SK-N-SH treated with all-trans-retinoic acid at 6 μM for 48 hours (cell line): ENCODE measurements around the gene RPS6KA4.

ENCODE experiments used
- ATAC-seq: fragments of 200-7000 bp; cut with Tn5 transposase; 3 replicates; pipeline ENCODE4 v1.9.1; 2020; ENCODE audit warnings: mild to moderate bottlenecking, moderate library complexity
- ARNTL ChIP-seq: fragments of 450-650 bp; formaldehyde crosslinking; IDR thresholded peaks from 2 replicates; pipeline ENCODE4 v1.5.0; 2020; ENCODE audit warnings: low read depth, mild to moderate bottlenecking, moderate library complexity, borderline replicate concordance
- BACH2 ChIP-seq: fragments of 250-450 bp; sonication (Bioruptor Pico); IDR thresholded peaks from 2 replicates; pipeline ENCODE4 v1.9.0; 2021; ENCODE audit warnings: mild to moderate bottlenecking, borderline replicate concordance
- CREB5 ChIP-seq: fragments of 250-450 bp; sonication (Bioruptor Pico); IDR thresholded peaks from 2 replicates; pipeline ENCODE4 v1.5.1; 2020; ENCODE audit warnings: low read depth, mild to moderate bottlenecking, moderate library complexity
- CSDC2 ChIP-seq: fragments of 250-450 bp; sonication (Bioruptor Pico); IDR thresholded peaks from 2 replicates; pipeline ENCODE4 v1.5.0; 2020; ENCODE audit warnings: mild to moderate bottlenecking, moderate library complexity
- CSRNP3 ChIP-seq: fragments of 250-450 bp; sonication (Bioruptor Pico); IDR thresholded peaks from 2 replicates; pipeline ENCODE4 v1.5.1; 2021; ENCODE audit warnings: mild to moderate bottlenecking, moderate library complexity
- ESRRG ChIP-seq: fragments of 250-450 bp; sonication (Bioruptor Pico); IDR thresholded peaks from 2 replicates; pipeline ENCODE4 v1.6.1; 2021; ENCODE audit warnings: mild to moderate bottlenecking
- GLIS3 ChIP-seq: fragments of 250-450 bp; sonication (Bioruptor Pico); IDR thresholded peaks from 2 replicates; pipeline ENCODE4 v1.5.0; 2020; ENCODE audit warnings: mild to moderate bottlenecking, moderate library complexity
- ISL1 ChIP-seq: fragments of 250-450 bp; sonication (Bioruptor Pico); IDR thresholded peaks from 2 replicates; pipeline ENCODE4 v2.1.2; 2022; ENCODE audit warnings: mild to moderate bottlenecking, moderate library complexity
- OSR1 ChIP-seq: fragments of 250-450 bp; sonication (Bioruptor Pico); IDR thresholded peaks from 2 replicates; pipeline ENCODE4 v1.8.0; 2022; ENCODE audit warnings: moderate library complexity, mild to moderate bottlenecking, inconsistent platforms
- PATZ1 ChIP-seq: fragments of 250-450 bp; sonication (Bioruptor Pico); IDR thresholded peaks from 2 replicates; pipeline ENCODE4 v1.8.0; 2020; ENCODE audit warnings: mild to moderate bottlenecking, moderate library complexity, borderline replicate concordance
- POU6F1 ChIP-seq: fragments of 250-450 bp; sonication (Bioruptor Pico); IDR thresholded peaks from 2 replicates; pipeline ENCODE4 v1.8.0; 2021; ENCODE audit warnings: low read depth, mild to moderate bottlenecking, moderate library complexity, borderline replicate concordance
- PPARA ChIP-seq: fragments of 250-450 bp; sonication (Bioruptor Pico); IDR thresholded peaks from 2 replicates; pipeline ENCODE4 v1.5.0; 2020; ENCODE audit warnings: mild to moderate bottlenecking, borderline replicate concordance
- RARB ChIP-seq: fragments of 250-450 bp; sonication (Bioruptor Pico); IDR thresholded peaks from 2 replicates; pipeline ENCODE4 v1.8.0; 2021; ENCODE audit warnings: mild to moderate bottlenecking, moderate library complexity
- SNAI2 ChIP-seq: fragments of 250-450 bp; sonication (Bioruptor Pico); IDR thresholded peaks from 2 replicates; pipeline ENCODE4 v1.5.0; 2020; ENCODE audit warnings: mild to moderate bottlenecking, moderate library complexity
- TCF4 ChIP-seq: fragments of 250-450 bp; sonication (Bioruptor Pico); IDR thresholded peaks from 2 replicates; pipeline ENCODE4 v1.8.0; 2021; ENCODE audit warnings: mild to moderate bottlenecking, moderate library complexity, borderline replicate concordance
- TOX ChIP-seq: fragments of 250-450 bp; sonication (Bioruptor Pico); IDR thresholded peaks from 2 replicates; pipeline ENCODE4 v1.8.0; 2021; ENCODE audit warnings: mild to moderate bottlenecking, moderate library complexity, borderline replicate concordance
- TSHZ2 ChIP-seq: fragments of 250-450 bp; sonication (Bioruptor Pico); IDR thresholded peaks from 2 replicates; pipeline ENCODE4 v1.5.0; 2020; ENCODE audit warnings: mild to moderate bottlenecking, moderate library complexity
- ZFP3 ChIP-seq: fragments of 250-450 bp; sonication (Bioruptor Pico); IDR thresholded peaks from 2 replicates; pipeline ENCODE4 v1.5.0; 2020; ENCODE audit warnings: mild to moderate bottlenecking, moderate library complexity
- ZFP30 ChIP-seq: fragments of 450-650 bp; formaldehyde crosslinking; IDR thresholded peaks from 2 replicates; pipeline ENCODE4 v1.5.0; 2022; ENCODE audit warnings: mild to moderate bottlenecking, moderate library complexity
- ZNF565 ChIP-seq: fragments of 450-650 bp; formaldehyde crosslinking; conservative IDR thresholded peaks from 2 replicates; pipeline ENCODE4 v1.5.0; 2020; ENCODE audit warnings: low read depth, mild to moderate bottlenecking, moderate library complexity
- ZNF70 ChIP-seq: fragments of 450-650 bp; formaldehyde crosslinking; IDR thresholded peaks from 2 replicates; pipeline ENCODE4 v1.5.0; 2020; ENCODE audit warnings: mild to moderate bottlenecking, moderate library complexity
- ZNF8 ChIP-seq: fragments of 450-650 bp; formaldehyde crosslinking; IDR thresholded peaks from 2 replicates; pipeline ENCODE4 v1.5.0; 2020; ENCODE audit warnings: mild to moderate bottlenecking, moderate library complexity

The RPS6KA4 gene

GRCh38 chr11:64341851-64342791, 16.8 kb upstream of the RPS6KA4 start:
- TF ChIP-seq ESRRG (CRISPR knock-in tag), result no peak
- TF ChIP-seq TSHZ2, result no peak
- TF ChIP-seq PATZ1, result no peak
- TF ChIP-seq OSR1 (CRISPR knock-in tag), result no peak
- no peak for TF ChIP-seq CSDC2 (CRISPR knock-in tag)
- no peak for TF ChIP-seq ISL1 (CRISPR knock-in tag)
- TF ChIP-seq SNAI2, result no peak
- no peak for TF ChIP-seq ZFP30 (CRISPR knock-in tag)
- TF ChIP-seq GLIS3 (CRISPR knock-in tag), result no peak
- no peak for TF ChIP-seq ZFP3 (CRISPR knock-in tag)
- TF ChIP-seq POU6F1 (CRISPR knock-in tag), result no peak
- no peak for TF ChIP-seq ZNF8 (CRISPR knock-in tag)
- TF ChIP-seq PPARA, result no peak
- no peak for TF ChIP-seq RARB (CRISPR knock-in tag)
- no peak for TF ChIP-seq CSRNP3 (CRISPR knock-in tag)
- TF ChIP-seq ZNF70, result no peak

GRCh38 chr11:64342869-64343745, 15.9 kb upstream of the RPS6KA4 start:
- TF ChIP-seq TOX (CRISPR knock-in tag) (no peak), ISL1 (CRISPR knock-in tag) (no peak), OSR1 (CRISPR knock-in tag) (no peak), TSHZ2 (no peak), ESRRG (CRISPR knock-in tag) (no peak), ZFP30 (CRISPR knock-in tag) (no peak), ZNF70 (no peak), ZNF565 (CRISPR knock-in tag) (no peak), RARB (CRISPR knock-in tag) (no peak), ZNF8 (CRISPR knock-in tag) (no peak), GLIS3 (CRISPR knock-in tag) (no peak), PPARA (no peak), BACH2 (CRISPR knock-in tag) (no peak), TCF4 (CRISPR knock-in tag) (no peak), POU6F1 (CRISPR knock-in tag) (no peak), ARNTL (no peak), CREB5 (CRISPR knock-in tag) (no peak), ZFP3 (CRISPR knock-in tag) (no peak)
- no peak for ATAC-seq

More at GRCh38 chr11:64341851-64342791, 16.8 kb upstream of the RPS6KA4 start:
- no peak for ATAC-seq
